ENCODE data around the gene TGFB1I1.

DNA sequence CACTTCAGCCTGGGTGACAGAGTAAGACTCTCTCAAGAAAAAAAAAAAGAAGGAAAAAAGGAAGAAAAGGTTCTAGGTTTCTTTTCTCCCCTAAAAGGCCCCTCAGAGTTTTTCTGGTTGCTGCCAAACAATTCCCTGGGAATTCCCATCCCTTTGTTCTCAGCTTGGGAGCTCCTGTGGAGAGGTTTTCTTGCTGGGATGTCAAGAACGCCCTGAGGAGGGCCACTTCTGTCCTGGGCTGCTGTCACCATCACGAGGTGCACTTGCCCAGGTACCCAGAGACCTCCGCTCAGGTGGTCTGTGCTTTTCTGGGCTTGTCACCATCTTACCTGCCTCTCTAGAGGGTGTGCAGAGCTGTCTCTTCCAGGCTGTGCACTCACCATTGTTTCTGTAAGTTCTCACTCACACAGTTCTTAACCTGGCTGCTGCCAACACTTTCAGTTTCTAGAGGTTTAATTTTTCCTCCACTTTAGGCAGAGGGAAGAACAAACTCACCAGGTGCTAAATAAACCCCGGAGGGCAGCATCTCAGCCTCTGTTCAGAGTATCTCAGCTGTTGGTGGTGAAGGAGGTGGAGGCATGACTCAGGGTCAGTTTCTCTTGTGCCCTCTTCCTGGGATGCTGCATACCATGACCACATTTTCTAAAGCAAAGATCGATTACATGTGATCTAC lies 41.4 kb upstream of the TGFB1I1 start:
- TF ChIP-seq, protein P1, sequence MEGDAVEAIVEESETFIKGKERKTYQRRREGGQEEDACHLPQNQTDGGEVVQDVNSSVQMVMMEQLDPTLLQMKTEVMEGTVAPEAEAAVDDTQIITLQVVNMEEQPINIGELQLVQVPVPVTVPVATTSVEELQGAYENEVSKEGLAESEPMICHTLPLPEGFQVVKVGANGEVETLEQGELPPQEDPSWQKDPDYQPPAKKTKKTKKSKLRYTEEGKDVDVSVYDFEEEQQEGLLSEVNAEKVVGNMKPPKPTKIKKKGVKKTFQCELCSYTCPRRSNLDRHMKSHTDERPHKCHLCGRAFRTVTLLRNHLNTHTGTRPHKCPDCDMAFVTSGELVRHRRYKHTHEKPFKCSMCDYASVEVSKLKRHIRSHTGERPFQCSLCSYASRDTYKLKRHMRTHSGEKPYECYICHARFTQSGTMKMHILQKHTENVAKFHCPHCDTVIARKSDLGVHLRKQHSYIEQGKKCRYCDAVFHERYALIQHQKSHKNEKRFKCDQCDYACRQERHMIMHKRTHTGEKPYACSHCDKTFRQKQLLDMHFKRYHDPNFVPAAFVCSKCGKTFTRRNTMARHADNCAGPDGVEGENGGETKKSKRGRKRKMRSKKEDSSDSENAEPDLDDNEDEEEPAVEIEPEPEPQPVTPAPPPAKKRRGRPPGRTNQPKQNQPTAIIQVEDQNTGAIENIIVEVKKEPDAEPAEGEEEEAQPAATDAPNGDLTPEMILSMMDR (IDR thresholded peaks at IDR 0.05; ENCODE audit: insufficient read depth, low read length, poor library complexity, severe bottlenecking): no peak
- TF ChIP-seq EZH2phosphoT487 (conservative IDR thresholded peaks at IDR 0.05; ENCODE audit: low read length): no peak

Measured in SU-DHL-6 (cell line).